ENCODE results near the gene HSD17B1. TPM values are rescaled to one million over a fixed set of nuclear protein-coding genes. Genes with fewer than 3 reads are reported as not detected.

HSD17B1 gene
- polyA plus RNA-seq, 1 donor from 2014 or later, result 1.0 TPM

DNA sequence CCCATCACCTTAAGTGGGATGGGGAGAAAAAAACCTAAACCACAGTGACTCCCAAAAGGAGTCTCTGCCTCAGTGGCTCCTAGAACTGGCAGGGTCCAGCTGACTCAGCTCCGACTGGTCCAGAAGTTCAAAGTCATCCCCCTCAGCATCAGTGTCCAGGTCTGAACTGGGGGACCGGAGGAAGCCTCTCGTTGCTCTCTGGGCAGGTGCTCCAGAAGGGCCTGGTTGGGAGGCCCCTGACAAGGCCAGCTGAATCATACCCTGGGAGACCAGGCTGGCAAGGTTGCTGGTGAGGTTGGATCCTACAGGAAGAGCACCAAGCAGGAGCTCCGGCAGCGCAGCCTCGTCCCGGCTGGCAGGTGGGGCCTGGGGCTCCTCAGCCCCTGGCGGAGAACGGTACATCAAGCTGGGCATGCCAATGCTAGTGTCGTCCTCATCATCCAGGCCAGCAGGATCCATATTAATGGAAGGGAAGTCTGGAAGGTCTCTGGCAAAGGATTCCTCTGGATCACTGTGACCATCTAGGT is 29.1 kb downstream of the HSD17B1 start:
- TF ChIP-seq SMC3 (conservative IDR thresholded peaks at IDR 0.05; ENCODE audit: poor library complexity), result no peak
- TF ChIP-seq POLR2AphosphoS5 (IDR thresholded peaks at IDR 0.05), result no peak
- no peak for TF ChIP-seq EZH2 (IDR thresholded peaks at IDR 0.05; ENCODE audit: borderline replicate concordance, insufficient read depth, low read length, poor library complexity, severe bottlenecking)
- no peak for TF ChIP-seq EP300 (conservative IDR thresholded peaks at IDR 0.05; ENCODE audit: poor library complexity, severe bottlenecking)
- TF ChIP-seq, protein P1, sequence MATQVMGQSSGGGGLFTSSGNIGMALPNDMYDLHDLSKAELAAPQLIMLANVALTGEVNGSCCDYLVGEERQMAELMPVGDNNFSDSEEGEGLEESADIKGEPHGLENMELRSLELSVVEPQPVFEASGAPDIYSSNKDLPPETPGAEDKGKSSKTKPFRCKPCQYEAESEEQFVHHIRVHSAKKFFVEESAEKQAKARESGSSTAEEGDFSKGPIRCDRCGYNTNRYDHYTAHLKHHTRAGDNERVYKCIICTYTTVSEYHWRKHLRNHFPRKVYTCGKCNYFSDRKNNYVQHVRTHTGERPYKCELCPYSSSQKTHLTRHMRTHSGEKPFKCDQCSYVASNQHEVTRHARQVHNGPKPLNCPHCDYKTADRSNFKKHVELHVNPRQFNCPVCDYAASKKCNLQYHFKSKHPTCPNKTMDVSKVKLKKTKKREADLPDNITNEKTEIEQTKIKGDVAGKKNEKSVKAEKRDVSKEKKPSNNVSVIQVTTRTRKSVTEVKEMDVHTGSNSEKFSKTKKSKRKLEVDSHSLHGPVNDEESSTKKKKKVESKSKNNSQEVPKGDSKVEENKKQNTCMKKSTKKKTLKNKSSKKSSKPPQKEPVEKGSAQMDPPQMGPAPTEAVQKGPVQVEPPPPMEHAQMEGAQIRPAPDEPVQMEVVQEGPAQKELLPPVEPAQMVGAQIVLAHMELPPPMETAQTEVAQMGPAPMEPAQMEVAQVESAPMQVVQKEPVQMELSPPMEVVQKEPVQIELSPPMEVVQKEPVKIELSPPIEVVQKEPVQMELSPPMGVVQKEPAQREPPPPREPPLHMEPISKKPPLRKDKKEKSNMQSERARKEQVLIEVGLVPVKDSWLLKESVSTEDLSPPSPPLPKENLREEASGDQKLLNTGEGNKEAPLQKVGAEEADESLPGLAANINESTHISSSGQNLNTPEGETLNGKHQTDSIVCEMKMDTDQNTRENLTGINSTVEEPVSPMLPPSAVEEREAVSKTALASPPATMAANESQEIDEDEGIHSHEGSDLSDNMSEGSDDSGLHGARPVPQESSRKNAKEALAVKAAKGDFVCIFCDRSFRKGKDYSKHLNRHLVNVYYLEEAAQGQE (IDR thresholded peaks at IDR 0.05; ENCODE audit: borderline replicate concordance), result no peak
- TF ChIP-seq, protein P2, sequence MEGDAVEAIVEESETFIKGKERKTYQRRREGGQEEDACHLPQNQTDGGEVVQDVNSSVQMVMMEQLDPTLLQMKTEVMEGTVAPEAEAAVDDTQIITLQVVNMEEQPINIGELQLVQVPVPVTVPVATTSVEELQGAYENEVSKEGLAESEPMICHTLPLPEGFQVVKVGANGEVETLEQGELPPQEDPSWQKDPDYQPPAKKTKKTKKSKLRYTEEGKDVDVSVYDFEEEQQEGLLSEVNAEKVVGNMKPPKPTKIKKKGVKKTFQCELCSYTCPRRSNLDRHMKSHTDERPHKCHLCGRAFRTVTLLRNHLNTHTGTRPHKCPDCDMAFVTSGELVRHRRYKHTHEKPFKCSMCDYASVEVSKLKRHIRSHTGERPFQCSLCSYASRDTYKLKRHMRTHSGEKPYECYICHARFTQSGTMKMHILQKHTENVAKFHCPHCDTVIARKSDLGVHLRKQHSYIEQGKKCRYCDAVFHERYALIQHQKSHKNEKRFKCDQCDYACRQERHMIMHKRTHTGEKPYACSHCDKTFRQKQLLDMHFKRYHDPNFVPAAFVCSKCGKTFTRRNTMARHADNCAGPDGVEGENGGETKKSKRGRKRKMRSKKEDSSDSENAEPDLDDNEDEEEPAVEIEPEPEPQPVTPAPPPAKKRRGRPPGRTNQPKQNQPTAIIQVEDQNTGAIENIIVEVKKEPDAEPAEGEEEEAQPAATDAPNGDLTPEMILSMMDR (IDR thresholded peaks at IDR 0.05; ENCODE audit: poor library complexity, severe bottlenecking), result no peak
- TF ChIP-seq MXI1 (conservative IDR thresholded peaks at IDR 0.05; ENCODE audit: poor library complexity, severe bottlenecking), result no peak
- no peak for TF ChIP-seq TAF1 (IDR thresholded peaks at IDR 0.05; ENCODE audit: low read depth)
- TF ChIP-seq RAD21 (conservative IDR thresholded peaks at IDR 0.05), result no peak
- Histone ChIP-seq H3K9me3 (ENCODE audit: low read length) (no peaks in the 10 kb centered on the region), H3K36me3 (ENCODE audit: insufficient read depth, low read length) (no peaks in the 10 kb centered on the region), H2AFZ (ENCODE audit: low read depth, low read length) (no peak overlapping the region), H3K79me2 (replicated peaks; ENCODE audit: insufficient read depth, low read length) (peaks cover 3% of the 10 kb centered on the region), H4K20me1 (ENCODE audit: insufficient read depth) (no peaks in the 10 kb centered on the region), H3K4me3 (ENCODE audit: low read length) (no peak overlapping the region), H3K4me2 (ENCODE audit: low read length) (no peak overlapping the region), H3K27me3 (ENCODE audit: insufficient read depth, low read depth, low read length) (no peaks in the 10 kb centered on the region), H3K27ac (ENCODE audit: low read length) (no peak overlapping the region), H3F3A (ENCODE audit: insufficient read depth, low read length, poor library complexity, severe bottlenecking) (no peaks in the 10 kb centered on the region), H3K9me2 (ENCODE audit: insufficient read depth, low read length) (no peaks in the 10 kb centered on the region), H3K9ac (ENCODE audit: low read length) (no peak overlapping the region)

DNA sequence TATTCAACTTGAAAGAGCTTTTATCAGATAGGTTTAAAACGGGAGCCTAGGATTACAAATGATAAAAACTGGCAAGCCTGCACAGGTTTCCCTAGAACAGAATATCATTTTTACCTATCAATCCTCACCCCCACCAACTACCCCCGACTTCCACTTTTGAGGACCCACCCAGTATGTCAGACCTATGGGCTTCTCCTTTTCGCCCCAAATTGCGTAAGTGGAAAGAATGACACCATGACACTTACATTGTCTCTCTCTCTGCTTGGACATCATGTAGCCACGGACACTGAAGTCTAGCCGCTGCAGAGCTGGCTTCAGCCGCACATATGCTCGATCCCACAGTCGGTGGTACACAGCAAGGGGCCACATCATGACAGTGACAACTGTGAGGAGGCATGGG is 32.2 kb downstream of the HSD17B1 start:
- Histone ChIP-seq H3K79me2 (replicated peaks; ENCODE audit: insufficient read depth, low read length) (no peaks in the 10 kb centered on the region), H4K20me1 (ENCODE audit: insufficient read depth) (no peaks in the 10 kb centered on the region), H3K9ac (ENCODE audit: low read length) (no peak overlapping the region), H3F3A (ENCODE audit: insufficient read depth, low read length, poor library complexity, severe bottlenecking) (no peaks in the 10 kb centered on the region), H3K4me3 (ENCODE audit: low read length) (no peak overlapping the region), H2AFZ (ENCODE audit: low read depth, low read length) (no peak overlapping the region), H3K4me2 (ENCODE audit: low read length) (no peak overlapping the region), H3K36me3 (ENCODE audit: insufficient read depth, low read length) (no peaks in the 10 kb centered on the region), H3K9me2 (ENCODE audit: insufficient read depth, low read length) (no peaks in the 10 kb centered on the region), H3K27me3 (ENCODE audit: insufficient read depth, low read depth, low read length) (no peaks in the 10 kb centered on the region), H3K9me3 (ENCODE audit: low read length) (no peaks in the 10 kb centered on the region), H3K27ac (ENCODE audit: low read length) (no peak overlapping the region)
- TF ChIP-seq RAD21 (conservative IDR thresholded peaks at IDR 0.05) (no peak), EZH2 (IDR thresholded peaks at IDR 0.05; ENCODE audit: borderline replicate concordance, insufficient read depth, low read length, poor library complexity, severe bottlenecking) (no peak)

Data from neural cell (in vitro differentiated cells).